Fibroblast of lung (primary cell): Measurements from ENCODE around the gene C2orf81. TPM values are rescaled to one million over a fixed set of nuclear protein-coding genes. Genes with fewer than 3 reads are reported as not detected.
A peak's percentile ranks its signal among the peaks of the same experiment; 100 is the strongest.

Experiments
- DNase-seq, 2 donors: peaks; one replicate each; pipeline versions ENCODE4 v3.0.0 to v3.0.0-alpha.2; 2010; ENCODE audit warnings: low read depth in 2 of 2
- H2AFZ ChIP-seq: 2 replicates; pipeline ENCODE4 v1.5.1; 2012; ENCODE audit warnings: low read length, control low read depth, inconsistent platforms
- H3K27ac ChIP-seq: 2 replicates; pipeline ENCODE4 v1.5.1; 2011; ENCODE audit warnings: low read length, control low read depth; ENCODE audit not compliant: insufficient read depth
- H3K27me3 ChIP-seq: 2 replicates; pipeline ENCODE4 v1.5.1; 2011; ENCODE audit warnings: mild to moderate bottlenecking, low read length; ENCODE audit not compliant: control insufficient read depth, insufficient read depth
- H3K36me3 ChIP-seq: 2 replicates; pipeline ENCODE4 v1.5.1; 2011; ENCODE audit warnings: low read length; ENCODE audit not compliant: control insufficient read depth, insufficient read depth
- H3K4me1 ChIP-seq: 2 replicates; pipeline ENCODE4 v1.5.1; 2011; ENCODE audit warnings: low read length; ENCODE audit not compliant: control insufficient read depth, insufficient read depth; ENCODE audit errors: extremely low read depth
- H3K4me2 ChIP-seq: 2 replicates; pipeline ENCODE4 v1.5.1; 2011; ENCODE audit warnings: low read length, control low read depth; ENCODE audit not compliant: insufficient read depth; ENCODE audit errors: extremely low read depth
- H3K4me3 ChIP-seq, 4 experiments: fragments of 200-600 bp in 1 of 4; sonication (generic) in 1 of 4; replicated peaks in 1 of 4; 2 replicates each; pipeline ENCODE4 v1.5.1; 2011 to 2016; ENCODE audit warnings: low read length in 4 of 4, low read depth in 3 of 4, mild to moderate bottlenecking in 3 of 4, control low read depth in 2 of 4, inconsistent platforms in 1 of 4, mixed read lengths in 1 of 4; ENCODE audit not compliant: insufficient read depth in 1 of 4; ENCODE audit errors: control extremely low read depth in 1 of 4
- H3K79me2 ChIP-seq: 2 replicates; pipeline ENCODE4 v1.5.1; 2012; ENCODE audit warnings: mild to moderate bottlenecking, low read length, inconsistent platforms; ENCODE audit not compliant: control insufficient read depth, insufficient read depth
- H3K9ac ChIP-seq: 2 replicates; pipeline ENCODE4 v1.5.1; 2011; ENCODE audit warnings: mild to moderate bottlenecking, low read length, control low read depth; ENCODE audit not compliant: insufficient read depth
- H3K9me3 ChIP-seq: 2 replicates; pipeline ENCODE4 v1.5.1; 2012; ENCODE audit warnings: low read depth, low read length; ENCODE audit not compliant: control insufficient read depth, insufficient read depth
- H4K20me1 ChIP-seq: 2 replicates; pipeline ENCODE4 v1.5.1; 2011; ENCODE audit warnings: low read length; ENCODE audit not compliant: control insufficient read depth, insufficient read depth; ENCODE audit errors: extremely low read depth
- CTCF ChIP-seq, 2 donors: IDR thresholded peaks in 1 of 2; conservative IDR thresholded peaks in 1 of 2; 1 replicate in 1 of 2; 2 replicates in 1 of 2; pipeline ENCODE4 v1.5.1; 2011 to 2012; ENCODE audit warnings: low read length in 2 of 2, control low read depth in 1 of 2, inconsistent platforms in 1 of 2, low read depth in 1 of 2, mild to moderate bottlenecking in 1 of 2
- EZH2 ChIP-seq: IDR thresholded peaks from 2 replicates; pipeline ENCODE4 v1.5.1; 2012; ENCODE audit warnings: low read length, control low read depth, mild to moderate bottlenecking; ENCODE audit errors: missing control alignments
- polyA plus RNA-seq, 2 donors: library from polyadenylated mRNA; depleted of rRNA in 1 of 2; stranded (reverse) in 1 of 2; unstranded in 1 of 2; fragments of >200 nt; gene quantifications; 2 replicates each; pipeline ENCODE4 v1.2.1, GENCODE V29; 2011 to 2012; ENCODE audit warnings: missing spikeins in 1 of 2
- total RNA-seq: library from RNA; depleted of rRNA; stranded (reverse); fragments of >200 nt; gene quantifications from 2 replicates; pipeline ENCODE4 v1.2.1, GENCODE V29; 2014

Gene C2orf81
- total and polyA plus RNA-seq, 2 donors (not counting 1 experiment from before 2014, with no cell fraction given): 0.25 to 1.5 TPM

GRCh38 chr2:74384051-74384450, 37.4 kb downstream of the C2orf81 start:
- no peaks in the 10 kb centered on the region for H4K20me1 ChIP-seq
- no peaks in the 10 kb centered on the region for H3K9me3 ChIP-seq
- H3K36me3 ChIP-seq: no peaks in the 10 kb centered on the region
- H3K4me3 ChIP-seq: no peak overlapping the region
- no peak overlapping the region for H3K27ac ChIP-seq
- H2AFZ ChIP-seq: no peak overlapping the region
- no peak overlapping the region for H3K9ac ChIP-seq
- peaks cover 14% of the 10 kb centered on the region for H3K4me1 ChIP-seq
- H3K4me2 ChIP-seq: no peak overlapping the region
- H3K79me2 ChIP-seq: peaks cover 66% of the 10 kb centered on the region
- TF ChIP-seq CTCF (conservative IDR thresholded peaks at IDR 0.05 in 1 of 2, IDR thresholded peaks at IDR 0.05 in 1 of 2; ENCODE audit: low read depth in 1 of 2, low read length in 2 of 2) (no peak), EZH2 (no peak)
- peak in 1 of 2 donors; percentile 64 for DNase-seq
- no peaks in the 10 kb centered on the region for H3K27me3 ChIP-seq

GRCh38 chr2:74383254-74383653, 38.2 kb downstream of the C2orf81 start:
- H3K4me1 ChIP-seq: peaks cover 14% of the 10 kb centered on the region
- no peaks in the 10 kb centered on the region for H3K27me3 ChIP-seq
- peaks cover 66% of the 10 kb centered on the region for H3K79me2 ChIP-seq
- H3K9me3 ChIP-seq: no peaks in the 10 kb centered on the region
- peak overlapping the region; percentile 58 for H3K27ac ChIP-seq
- no peak overlapping the region for H3K9ac ChIP-seq
- no peak for TF ChIP-seq CTCF (conservative IDR thresholded peaks at IDR 0.05 in 1 of 2, IDR thresholded peaks at IDR 0.05 in 1 of 2; ENCODE audit: low read depth in 1 of 2, low read length in 2 of 2)
- no peak for TF ChIP-seq EZH2
- H3K36me3 ChIP-seq: no peaks in the 10 kb centered on the region
- H4K20me1 ChIP-seq: no peaks in the 10 kb centered on the region
- H3K4me3 ChIP-seq: no peak overlapping the region
- no peak overlapping the region for H2AFZ ChIP-seq
- peak overlapping the region; percentile 30 for H3K4me2 ChIP-seq
- peak; percentile 72 to 74 for DNase-seq

- H3K79me2 ChIP-seq: peaks cover 57% of the 10 kb centered on the region
- no peak for DNase-seq
- no peak overlapping the region for H3K27ac ChIP-seq
- H3K4me3 ChIP-seq: no peak overlapping the region
- H3K36me3 ChIP-seq: peaks cover 2% of the 10 kb centered on the region
- peaks cover 8% of the 10 kb centered on the region for H3K4me1 ChIP-seq
- no peak for TF ChIP-seq CTCF (conservative IDR thresholded peaks at IDR 0.05 in 1 of 2, IDR thresholded peaks at IDR 0.05 in 1 of 2; ENCODE audit: low read depth in 1 of 2, low read length in 2 of 2)
- TF ChIP-seq EZH2: no peak
- no peaks in the 10 kb centered on the region for H3K27me3 ChIP-seq
- H3K4me2 ChIP-seq: no peak overlapping the region
- H3K9ac ChIP-seq: no peak overlapping the region
- H3K9me3 ChIP-seq: no peaks in the 10 kb centered on the region
- H4K20me1 ChIP-seq: no peaks in the 10 kb centered on the region
- no peak overlapping the region for H2AFZ ChIP-seq
These were observed 39.7 kb downstream of the C2orf81 start for GRCh38 chr2:74381751-74382150.
